Esophagus muscularis mucosa (tissue), 3 donors: ENCODE results near the gene KAZN.

Experiments
- CTCF ChIP-seq, 3 experiments: fragments of 200-600 bp in 2 of 3; fragments of 450-650 bp in 1 of 3; sonication (generic) in 2 of 3; IDR thresholded peaks; one replicate each; pipeline ENCODE4 v1.5.1; 2017 to 2019; ENCODE audit warnings: antibody characterized with exemption in 3 of 3, mild to moderate bottlenecking in 2 of 3, moderate library complexity in 1 of 3
- POLR2A ChIP-seq: fragments of 450-650 bp; IDR thresholded peaks from one replicate; pipeline ENCODE4 v1.6.1; 2017; ENCODE audit warnings: antibody characterized with exemption, moderate library complexity, mild to moderate bottlenecking, low read depth
- POLR2AphosphoS5 ChIP-seq, 2 donors: sonication (generic); formaldehyde crosslinking; IDR thresholded peaks; one replicate each; pipeline ENCODE4 v1.6.1; 2017; ENCODE audit warnings: antibody characterized with exemption in 2 of 2

- TF ChIP-seq POLR2AphosphoS5 (IDR thresholded peaks at IDR 0.05) (no peak), CTCF (IDR thresholded peaks at IDR 0.05) (no peak), POLR2A (no peak)
Measured at GRCh38 chr1:15028102-15028501, 429.6 kb downstream of the KAZN start.
